A673 (cell line): ENCODE measurements around the gene AFAP1.

Experiments
- EZH2 ChIP-seq: fragments of 200-600 bp; sonication (generic); IDR thresholded peaks from 2 replicates; pipeline ENCODE4 v1.6.1; 2017; ENCODE audit warnings: borderline replicate concordance, low read depth, mild to moderate bottlenecking, mixed read lengths, antibody characterized with exemption, low read length; ENCODE audit not compliant: poor library complexity, severe bottlenecking
- TF ChIP-seq, protein P1 (sequence below): fragments of 300-800, 200-600 bp; sonication (generic); conservative IDR thresholded peaks from 2 replicates; pipeline ENCODE4 v1.5.1; 2017; ENCODE audit warnings: low read depth, mild to moderate bottlenecking, antibody characterized with exemption, low read length, moderate library complexity, mixed read lengths

DNA sequence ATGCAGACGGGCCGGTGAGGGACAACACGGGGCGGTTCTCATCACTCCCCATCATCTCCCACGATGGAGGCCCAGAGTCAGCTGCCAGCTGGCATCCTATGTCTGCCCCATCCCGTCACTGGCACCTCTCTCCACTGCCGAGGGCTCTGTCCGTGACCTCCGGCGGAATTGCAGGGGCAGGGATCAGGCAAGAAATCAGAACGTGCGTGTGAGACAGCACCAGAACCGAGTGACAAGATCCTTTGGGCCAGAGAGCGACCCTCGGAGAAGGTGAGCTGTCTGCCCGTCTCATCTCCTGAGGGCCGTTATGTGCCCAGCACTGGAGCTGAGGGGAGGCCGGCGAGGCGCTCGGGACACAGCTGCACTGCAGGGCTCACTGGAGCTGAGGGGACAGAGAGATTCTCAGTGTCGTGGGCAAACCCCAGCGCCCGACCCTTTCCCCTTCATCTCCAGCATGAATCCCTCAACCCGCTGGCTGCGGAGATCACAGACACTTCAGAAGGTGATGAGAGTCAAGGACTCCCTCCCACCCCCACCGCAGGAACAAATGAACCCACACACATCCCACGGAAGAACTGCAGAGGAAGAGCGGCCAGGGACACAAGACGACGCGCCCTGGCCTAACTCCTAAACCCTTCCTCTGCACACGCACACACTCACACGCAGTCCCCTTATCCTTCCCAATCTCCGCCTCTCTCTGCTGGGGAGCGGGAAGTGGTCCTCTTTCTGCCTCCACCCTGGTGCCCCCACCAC lies 128.7 kb downstream of the AFAP1 start:
- TF ChIP-seq, protein P1, sequence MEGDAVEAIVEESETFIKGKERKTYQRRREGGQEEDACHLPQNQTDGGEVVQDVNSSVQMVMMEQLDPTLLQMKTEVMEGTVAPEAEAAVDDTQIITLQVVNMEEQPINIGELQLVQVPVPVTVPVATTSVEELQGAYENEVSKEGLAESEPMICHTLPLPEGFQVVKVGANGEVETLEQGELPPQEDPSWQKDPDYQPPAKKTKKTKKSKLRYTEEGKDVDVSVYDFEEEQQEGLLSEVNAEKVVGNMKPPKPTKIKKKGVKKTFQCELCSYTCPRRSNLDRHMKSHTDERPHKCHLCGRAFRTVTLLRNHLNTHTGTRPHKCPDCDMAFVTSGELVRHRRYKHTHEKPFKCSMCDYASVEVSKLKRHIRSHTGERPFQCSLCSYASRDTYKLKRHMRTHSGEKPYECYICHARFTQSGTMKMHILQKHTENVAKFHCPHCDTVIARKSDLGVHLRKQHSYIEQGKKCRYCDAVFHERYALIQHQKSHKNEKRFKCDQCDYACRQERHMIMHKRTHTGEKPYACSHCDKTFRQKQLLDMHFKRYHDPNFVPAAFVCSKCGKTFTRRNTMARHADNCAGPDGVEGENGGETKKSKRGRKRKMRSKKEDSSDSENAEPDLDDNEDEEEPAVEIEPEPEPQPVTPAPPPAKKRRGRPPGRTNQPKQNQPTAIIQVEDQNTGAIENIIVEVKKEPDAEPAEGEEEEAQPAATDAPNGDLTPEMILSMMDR = no peak
- no peak for TF ChIP-seq EZH2
